ENCODE data around the gene GRID1. TPM values are rescaled to one million over a fixed set of nuclear protein-coding genes. Genes with fewer than 3 reads are reported as not detected.

GRID1 gene
- polyA plus RNA-seq, 1 donor (not counting 4 experiments of a cell fraction or from before 2014, with no cell fraction given): 0.01 TPM

- no peak overlapping the region for H3K4me3 ChIP-seq (ENCODE audit: control insufficient read depth in 2 of 3, extremely low read depth in 1 of 3, insufficient read depth in 2 of 3, low read depth in 1 of 3, low read length in 3 of 3)
- no peaks in the 10 kb centered on the region for H3K9me3 ChIP-seq (ENCODE audit: control insufficient read depth, low read depth, low read length)
- H3K9ac ChIP-seq (ENCODE audit: control insufficient read depth, extremely low read depth, insufficient read depth, low read length): no peak overlapping the region
- no peaks in the 10 kb centered on the region for H3K4me1 ChIP-seq (ENCODE audit: control insufficient read depth, extremely low read depth, insufficient read depth, low read length)
- DNase-seq (ENCODE audit: low read depth, low spot score): no peak
- TF ChIP-seq EZH2 (IDR thresholded peaks at IDR 0.05; ENCODE audit: low read length): no peak
- TF ChIP-seq CTCF (optimal IDR thresholded peaks at IDR 0.05 in 1 of 3, IDR thresholded peaks at IDR 0.05 in 1 of 3, conservative IDR thresholded peaks at IDR 0.05 in 1 of 3; ENCODE audit: extremely low read depth in 1 of 3, insufficient read depth in 2 of 3, low read length in 3 of 3): no peak
- no peaks in the 10 kb centered on the region for H3K9me1 ChIP-seq (ENCODE audit: control insufficient read depth, extremely low read depth, insufficient read depth, low read length)
- H3K36me3 ChIP-seq (ENCODE audit: control insufficient read depth in 2 of 2, extremely low read depth in 1 of 2, insufficient read depth in 2 of 2, low read length in 2 of 2): no peaks in the 10 kb centered on the region
- H3K79me2 ChIP-seq (ENCODE audit: control insufficient read depth, insufficient read depth, low read length): no peaks in the 10 kb centered on the region
- H3K4me2 ChIP-seq (ENCODE audit: control insufficient read depth, extremely low read depth, insufficient read depth, low read depth, low read length): no peak overlapping the region
- H2AFZ ChIP-seq (ENCODE audit: control insufficient read depth, low read length): no peak overlapping the region
- no peaks in the 10 kb centered on the region for H4K20me1 ChIP-seq (ENCODE audit: control insufficient read depth, extremely low read depth, insufficient read depth, low read length)
- dilution Hi-C loops (cut with MboI; ENCODE audit: extremely low pct_ligation_motif_present, low sequenced_read_pairs): no loop called here
- H3K27ac ChIP-seq (ENCODE audit: control insufficient read depth, insufficient read depth, low read length): no peak overlapping the region
- no peaks in the 10 kb centered on the region for H3K27me3 ChIP-seq (ENCODE audit: control insufficient read depth, extremely low read depth, insufficient read depth, low read length)
- FAIRE-seq: no peak
These were observed 302.4 kb downstream of the GRID1 start for GRCh38 chr10:86064219-86064618.

GRCh38 chr10:86063341-86063740 lies 303.3 kb downstream of the GRID1 start:
- no peaks in the 10 kb centered on the region for H3K4me1 ChIP-seq (ENCODE audit: control insufficient read depth, extremely low read depth, insufficient read depth, low read length)
- no peak overlapping the region for H3K4me2 ChIP-seq (ENCODE audit: control insufficient read depth, extremely low read depth, insufficient read depth, low read depth, low read length)
- no peak overlapping the region for H3K27ac ChIP-seq (ENCODE audit: control insufficient read depth, insufficient read depth, low read length)
- no peaks in the 10 kb centered on the region for H4K20me1 ChIP-seq (ENCODE audit: control insufficient read depth, extremely low read depth, insufficient read depth, low read length)
- H3K9ac ChIP-seq (ENCODE audit: control insufficient read depth, extremely low read depth, insufficient read depth, low read length): no peak overlapping the region
- H3K36me3 ChIP-seq (ENCODE audit: control insufficient read depth in 2 of 2, extremely low read depth in 1 of 2, insufficient read depth in 2 of 2, low read length in 2 of 2): no peaks in the 10 kb centered on the region
- H3K4me3 ChIP-seq (ENCODE audit: control insufficient read depth in 2 of 3, extremely low read depth in 1 of 3, insufficient read depth in 2 of 3, low read depth in 1 of 3, low read length in 3 of 3): no peak overlapping the region
- dilution Hi-C loops (cut with MboI; ENCODE audit: extremely low pct_ligation_motif_present, low sequenced_read_pairs): no loop called here
- no peaks in the 10 kb centered on the region for H3K9me3 ChIP-seq (ENCODE audit: control insufficient read depth, low read depth, low read length)
- no peaks in the 10 kb centered on the region for H3K9me1 ChIP-seq (ENCODE audit: control insufficient read depth, extremely low read depth, insufficient read depth, low read length)
- H3K27me3 ChIP-seq (ENCODE audit: control insufficient read depth, extremely low read depth, insufficient read depth, low read length): no peaks in the 10 kb centered on the region
- no peak for FAIRE-seq
- TF ChIP-seq CTCF (optimal IDR thresholded peaks at IDR 0.05 in 1 of 3, IDR thresholded peaks at IDR 0.05 in 1 of 3, conservative IDR thresholded peaks at IDR 0.05 in 1 of 3; ENCODE audit: extremely low read depth in 1 of 3, insufficient read depth in 2 of 3, low read length in 3 of 3): no peak
- no peak for TF ChIP-seq EZH2 (IDR thresholded peaks at IDR 0.05; ENCODE audit: low read length)
- no peak for DNase-seq (ENCODE audit: low read depth, low spot score)
- H2AFZ ChIP-seq (ENCODE audit: control insufficient read depth, low read length): no peak overlapping the region
- H3K79me2 ChIP-seq (ENCODE audit: control insufficient read depth, insufficient read depth, low read length): no peaks in the 10 kb centered on the region
